CD14-positive monocyte (primary cell): ENCODE measurements around the gene LLGL2. TPM values are rescaled to one million over a fixed set of nuclear protein-coding genes. Genes with fewer than 3 reads are reported as not detected.
A peak's percentile ranks its signal among the peaks of the same experiment; 100 is the strongest.

Source experiments
- DNase-seq, 3 donors: peaks; one replicate each; pipeline ENCODE4 v3.0.0-alpha.2; 2011 to 2022
- H2AFZ ChIP-seq: 2 replicates; pipeline ENCODE4 v1.6.0; 2012; ENCODE audit warnings: mild to moderate bottlenecking, low read depth, low read length, inconsistent platforms; ENCODE audit not compliant: insufficient read depth, poor library complexity, severe bottlenecking
- H3K27ac ChIP-seq, 2 donors: 1 replicate in 1 of 2; 2 replicates in 1 of 2; pipeline ENCODE4 v1.5.1; 2012 to 2013; ENCODE audit warnings: low read length in 2 of 2, control low read depth in 1 of 2, inconsistent platforms in 1 of 2, low read depth in 1 of 2, mild to moderate bottlenecking in 1 of 2
- H3K27me3 ChIP-seq, 2 donors: one replicate each; pipeline versions ENCODE4 v1.6.0 to v1.6.1; 2011 to 2013; ENCODE audit warnings: low read length in 2 of 2; ENCODE audit not compliant: control insufficient read depth in 2 of 2, insufficient read depth in 2 of 2
- H3K36me3 ChIP-seq, 2 donors: replicated peaks in 1 of 2; 1 replicate in 1 of 2; 2 replicates in 1 of 2; pipeline versions ENCODE4 v1.5.1 to v1.6.1; 2012 to 2013; ENCODE audit warnings: low read length in 2 of 2, control low read depth in 1 of 2, inconsistent platforms in 1 of 2, mild to moderate bottlenecking in 1 of 2; ENCODE audit not compliant: insufficient read depth in 2 of 2, control insufficient read depth in 1 of 2
- H3K4me1 ChIP-seq, 2 donors: 1 replicate in 1 of 2; 2 replicates in 1 of 2; pipeline versions ENCODE4 v1.5.1 to v1.6.1; 2012 to 2013; ENCODE audit warnings: low read length in 2 of 2, control low read depth in 1 of 2, inconsistent platforms in 1 of 2, mild to moderate bottlenecking in 1 of 2, moderate library complexity in 1 of 2; ENCODE audit not compliant: insufficient read depth in 2 of 2, control insufficient read depth in 1 of 2
- H3K4me2 ChIP-seq: replicated peaks from 2 replicates; pipeline ENCODE3; 2012; ENCODE audit warnings: low read length, moderate library complexity, mild to moderate bottlenecking; ENCODE audit not compliant: poor library complexity, severe bottlenecking; ENCODE audit errors: extremely low read depth
- H3K4me3 ChIP-seq, 3 experiments: fragments of 200-600 bp in 1 of 3; sonication (generic) in 1 of 3; replicated peaks in 1 of 3; 1 replicate in 2 of 3; 2 replicates in 1 of 3; pipeline ENCODE4 v1.5.1; 2011 to 2013; ENCODE audit warnings: low read length in 3 of 3, mild to moderate bottlenecking in 3 of 3, control low read depth in 2 of 3, low read depth in 2 of 3, inconsistent platforms in 1 of 3, moderate library complexity in 1 of 3
- H3K79me2 ChIP-seq: 2 replicates; pipeline ENCODE4 v1.6.0; 2012; ENCODE audit warnings: mild to moderate bottlenecking, control low read depth, inconsistent platforms, low read length, moderate library complexity; ENCODE audit not compliant: insufficient read depth
- H3K9ac ChIP-seq: 2 replicates; pipeline ENCODE4 v1.6.0; 2017; ENCODE audit warnings: low read length, mild to moderate bottlenecking; ENCODE audit not compliant: insufficient read depth, poor library complexity, severe bottlenecking
- H3K9me3 ChIP-seq, 2 donors: replicated peaks in 1 of 2; 1 replicate in 1 of 2; 2 replicates in 1 of 2; pipeline versions ENCODE4 v1.5.1 to v1.6.1; 2012 to 2013; ENCODE audit warnings: low read length in 2 of 2, control low read depth in 1 of 2; ENCODE audit not compliant: control insufficient read depth in 1 of 2, insufficient read depth in 1 of 2
- H4K20me1 ChIP-seq: 2 replicates; pipeline ENCODE4 v1.6.0; 2012; ENCODE audit warnings: mild to moderate bottlenecking, low read length, control low read depth, moderate library complexity; ENCODE audit not compliant: insufficient read depth
- H3K27ac Mint-ChIP-seq, 7 donors: one replicate each; pipeline ENCODE4 v1.8.0; 2020; ENCODE audit warnings: mild to moderate bottlenecking in 7 of 7, mixed read lengths in 7 of 7, moderate library complexity in 6 of 7, inconsistent platforms in 2 of 7
- H3K27me3 Mint-ChIP-seq, 3 donors: one replicate each; pipeline ENCODE4 v1.8.0; 2021 to 2022; ENCODE audit warnings: low read depth in 3 of 3, mild to moderate bottlenecking in 3 of 3, mixed read lengths in 3 of 3, moderate library complexity in 3 of 3, inconsistent platforms in 1 of 3
- H3K36me3 Mint-ChIP-seq, 2 donors: one replicate each; pipeline ENCODE4 v1.8.0; 2020; ENCODE audit warnings: mixed read lengths in 2 of 2, inconsistent platforms in 1 of 2, mild to moderate bottlenecking in 1 of 2
- H3K4me1 Mint-ChIP-seq: one replicate; pipeline ENCODE4 v1.8.0; 2020; ENCODE audit warnings: mild to moderate bottlenecking, mixed read lengths
- H3K4me3 Mint-ChIP-seq, 2 donors: one replicate each; pipeline ENCODE4 v1.8.0; 2020; ENCODE audit warnings: mild to moderate bottlenecking in 2 of 2, mixed read lengths in 2 of 2, moderate library complexity in 1 of 2
- H3K9me3 Mint-ChIP-seq, 7 donors: one replicate each; pipeline ENCODE4 v1.8.0; 2020 to 2022; ENCODE audit warnings: mixed read lengths in 7 of 7, mild to moderate bottlenecking in 6 of 7, moderate library complexity in 6 of 7, inconsistent platforms in 2 of 7
- WGBS: methylation state at CpG from one replicate; pipeline ENCODE4 v1.1.5; 2013; ENCODE audit warnings: missing lambda C conversion rate; ENCODE audit not compliant: insufficient coverage; 5-methylcytosine and 5-hydroxymethylcytosine counted together
- intact Hi-C, 2 donors: fragments of 100-400 bp; cut with micrococcal nuclease; formaldehyde crosslinking; loops; one replicate each; pipeline versions ENCODE4 v1.15.0 to v1.15.1; 2023
- polyA plus RNA-seq, 3 donors: library from polyadenylated mRNA; depleted of rRNA in 1 of 3; unstranded in 2 of 3; stranded (reverse) in 1 of 3; fragments of 300-500 nt in 2 of 3; fragments of >200 nt in 1 of 3; fragmentation: Illumina TruSeq in 2 of 3; gene quantifications; 1 replicate in 2 of 3; 2 replicates in 1 of 3; pipeline ENCODE4 v1.2.3, GENCODE V29; 2012 to 2021
- TF ChIP-seq, protein P1 (sequence below): fragments of 200-600 bp; IDR thresholded peaks from one replicate; pipeline ENCODE4 v1.8.0; 2022; ENCODE audit warnings: antibody characterized with exemption, mild to moderate bottlenecking

The LLGL2 gene
- polyA plus RNA-seq, 3 donors, result 4.8 to 7.5 (median 5.5) TPM

GRCh38 chr17:75603123-75603522, 77.6 kb downstream of the LLGL2 start:
- H3K9me3 Mint-ChIP-seq, result no peaks in the 10 kb centered on the region
- Histone ChIP-seq H3K27ac (no peak overlapping the region), H3K79me2 (no peaks in the 10 kb centered on the region), H4K20me1 (peaks cover 9% of the 10 kb centered on the region), H3K36me3 (peaks cover 14 to 22% of the 10 kb centered on the region in 2 donors), H2AFZ (no peak overlapping the region), H3K9me3 (no peaks in the 10 kb centered on the region), H3K27me3 (no peaks in the 10 kb centered on the region), H3K9ac (no peak overlapping the region), H3K4me3 (no peak overlapping the region), H3K4me1 (no peaks in the 10 kb centered on the region), H3K4me2 (no peak overlapping the region)
- 84% methylated on average over 9 of the region's 9 CpGs for WGBS
- intact Hi-C loops, result no loop called here
- no peak for DNase-seq
- H3K27me3 Mint-ChIP-seq, result peaks cover 0 to 2% (median 0%) of the 10 kb centered on the region in 3 donors
- no peak overlapping the region for H3K4me3 Mint-ChIP-seq
- TF ChIP-seq, protein P1, sequence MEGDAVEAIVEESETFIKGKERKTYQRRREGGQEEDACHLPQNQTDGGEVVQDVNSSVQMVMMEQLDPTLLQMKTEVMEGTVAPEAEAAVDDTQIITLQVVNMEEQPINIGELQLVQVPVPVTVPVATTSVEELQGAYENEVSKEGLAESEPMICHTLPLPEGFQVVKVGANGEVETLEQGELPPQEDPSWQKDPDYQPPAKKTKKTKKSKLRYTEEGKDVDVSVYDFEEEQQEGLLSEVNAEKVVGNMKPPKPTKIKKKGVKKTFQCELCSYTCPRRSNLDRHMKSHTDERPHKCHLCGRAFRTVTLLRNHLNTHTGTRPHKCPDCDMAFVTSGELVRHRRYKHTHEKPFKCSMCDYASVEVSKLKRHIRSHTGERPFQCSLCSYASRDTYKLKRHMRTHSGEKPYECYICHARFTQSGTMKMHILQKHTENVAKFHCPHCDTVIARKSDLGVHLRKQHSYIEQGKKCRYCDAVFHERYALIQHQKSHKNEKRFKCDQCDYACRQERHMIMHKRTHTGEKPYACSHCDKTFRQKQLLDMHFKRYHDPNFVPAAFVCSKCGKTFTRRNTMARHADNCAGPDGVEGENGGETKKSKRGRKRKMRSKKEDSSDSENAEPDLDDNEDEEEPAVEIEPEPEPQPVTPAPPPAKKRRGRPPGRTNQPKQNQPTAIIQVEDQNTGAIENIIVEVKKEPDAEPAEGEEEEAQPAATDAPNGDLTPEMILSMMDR, result no peak
- no peak overlapping the region for H3K27ac Mint-ChIP-seq
- peaks cover 13 to 33% of the 10 kb centered on the region in 2 donors for H3K36me3 Mint-ChIP-seq
- H3K4me1 Mint-ChIP-seq, result peaks cover 4% of the 10 kb centered on the region

DNA sequence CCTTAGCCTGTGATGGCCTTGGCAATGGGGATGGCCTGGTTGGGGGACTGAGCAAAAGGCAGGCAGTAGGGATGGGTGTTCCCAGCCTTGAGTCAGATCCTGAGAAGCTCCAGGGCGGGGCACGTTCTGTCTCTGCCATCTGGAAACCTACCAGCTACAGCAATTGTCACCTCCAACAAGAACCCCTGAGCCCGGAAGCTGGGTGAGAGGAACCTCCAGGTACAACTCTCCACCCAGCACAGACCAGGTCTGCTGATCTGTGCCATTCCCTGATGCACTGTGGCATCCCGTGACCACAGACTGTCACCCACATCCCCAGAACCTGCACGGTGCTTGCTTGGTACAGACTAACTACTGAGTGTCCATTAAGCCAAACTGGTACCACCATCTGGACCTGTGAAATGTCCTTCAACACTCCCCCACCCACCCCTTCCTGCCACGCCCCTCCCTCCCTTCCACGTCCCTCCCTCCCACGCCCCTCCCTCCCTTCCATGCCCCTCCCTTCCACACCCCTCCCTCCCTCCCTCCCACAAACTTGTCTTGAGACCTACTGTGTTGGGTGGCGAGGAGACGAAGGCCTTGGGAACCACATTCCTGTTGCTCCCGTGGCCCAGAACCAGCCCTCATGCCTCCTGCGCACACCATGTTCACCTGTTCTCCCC, 78.7 kb downstream of the LLGL2 start:
- H3K4me1 Mint-ChIP-seq, result peaks cover 4% of the 10 kb centered on the region
- no peaks in the 10 kb centered on the region for H3K9me3 Mint-ChIP-seq
- WGBS, result 96% methylated on average over 8 of the region's 12 CpGs
- H3K27ac Mint-ChIP-seq, result peak overlapping the region in 1 of 7 donors; percentile 29
- H3K27ac ChIP-seq, result no peak overlapping the region
- no peaks in the 10 kb centered on the region for H3K27me3 ChIP-seq
- no peak overlapping the region for H3K4me2 ChIP-seq
- peaks cover 9% of the 10 kb centered on the region for H4K20me1 ChIP-seq
- H3K4me3 ChIP-seq, result no peak overlapping the region
- no peak overlapping the region for H2AFZ ChIP-seq
- H3K36me3 Mint-ChIP-seq, result peaks cover 13 to 31% of the 10 kb centered on the region in 2 donors
- peaks cover 14 to 22% of the 10 kb centered on the region in 2 donors for H3K36me3 ChIP-seq
- DNase-seq, result no peak
- intact Hi-C loops, result no loop called here
- no peaks in the 10 kb centered on the region for H3K4me1 ChIP-seq
- no peak overlapping the region for H3K4me3 Mint-ChIP-seq
- no peaks in the 10 kb centered on the region for H3K79me2 ChIP-seq
- peaks cover 0 to 2% (median 0%) of the 10 kb centered on the region in 3 donors for H3K27me3 Mint-ChIP-seq
- no peak overlapping the region for H3K9ac ChIP-seq
- TF ChIP-seq, protein P1, result no peak
- no peaks in the 10 kb centered on the region for H3K9me3 ChIP-seq
